Measurements from ENCODE around the gene MESD.

The MESD gene

GRCh38 chr15:80918196-80918783 is 71.3 kb downstream of the MESD start:
- H3K27ac ChIP-seq = no peak overlapping the region

DNA sequence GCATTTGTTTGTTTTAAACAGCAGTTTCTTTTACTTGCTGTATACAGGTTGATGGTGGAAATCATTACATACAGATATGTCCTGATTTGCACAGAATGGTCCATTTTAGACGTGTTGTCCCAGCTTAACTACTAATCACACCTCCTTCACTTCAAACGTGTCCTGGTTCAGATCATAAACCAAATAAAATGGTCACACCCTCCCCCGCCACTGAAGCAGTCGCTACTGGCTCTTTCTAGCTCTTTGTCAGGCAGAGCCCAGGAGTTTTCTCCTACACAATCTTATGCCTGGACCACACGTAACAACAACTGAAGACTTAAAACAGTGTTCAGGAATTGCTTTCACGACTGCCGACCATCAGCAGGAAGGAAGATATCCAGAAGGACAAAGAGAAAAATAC is 73.6 kb downstream of the MESD start:
- DNase-seq (ENCODE audit: low read depth, low spot score) = no peak
- H3K27ac ChIP-seq = no peak overlapping the region

More at GRCh38 chr15:80918196-80918783, 71.3 kb downstream of the MESD start:
- DNase-seq (ENCODE audit: low read depth, low spot score) = no peak

GRCh38 chr15:80915472-80915871 is 74.1 kb downstream of the MESD start:
- no peak for DNase-seq (ENCODE audit: low read depth, low spot score)
- H3K27ac ChIP-seq = no peak overlapping the region

DNA sequence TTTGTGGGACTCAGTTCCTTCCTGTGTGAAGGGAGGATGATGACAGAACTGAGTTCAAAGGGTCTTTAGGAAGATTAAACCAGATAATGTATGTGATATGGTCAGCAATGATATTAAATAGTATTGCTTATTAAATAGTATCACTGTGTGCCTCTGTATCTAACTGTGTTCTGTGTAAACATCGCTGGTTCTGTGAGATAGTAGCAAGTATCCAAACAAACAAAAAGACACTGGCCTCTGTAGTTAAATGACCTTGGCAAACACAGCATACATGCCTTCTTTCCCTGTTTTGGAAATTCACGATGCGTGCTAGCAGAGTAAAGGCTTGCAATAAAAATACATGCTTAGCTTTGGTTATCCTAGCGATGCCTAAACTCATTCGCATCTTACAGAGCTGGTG is 76.1 kb downstream of the MESD start:
- DNase-seq (ENCODE audit: low read depth, low spot score) = no peak
- H3K27ac ChIP-seq = no peak overlapping the region

GRCh38 chr15:80912673-80913072 is 76.9 kb downstream of the MESD start:
- no peak for DNase-seq (ENCODE audit: low read depth, low spot score)
- H3K27ac ChIP-seq = no peak overlapping the region

GRCh38 chr15:80911821-80912220 is 77.8 kb downstream of the MESD start:
- no peak for DNase-seq (ENCODE audit: low read depth, low spot score)
- no peak overlapping the region for H3K27ac ChIP-seq

- H3K27ac ChIP-seq = no peak overlapping the region
- peak; percentile 18 for DNase-seq (ENCODE audit: low read depth, low spot score)
Observed at GRCh38 chr15:80906159-80906766, 83.4 kb downstream of the MESD start.

GRCh38 chr15:80904998-80905397 is 84.6 kb downstream of the MESD start:
- no peak for DNase-seq (ENCODE audit: low read depth, low spot score)
- H3K27ac ChIP-seq = no peak overlapping the region

DNA sequence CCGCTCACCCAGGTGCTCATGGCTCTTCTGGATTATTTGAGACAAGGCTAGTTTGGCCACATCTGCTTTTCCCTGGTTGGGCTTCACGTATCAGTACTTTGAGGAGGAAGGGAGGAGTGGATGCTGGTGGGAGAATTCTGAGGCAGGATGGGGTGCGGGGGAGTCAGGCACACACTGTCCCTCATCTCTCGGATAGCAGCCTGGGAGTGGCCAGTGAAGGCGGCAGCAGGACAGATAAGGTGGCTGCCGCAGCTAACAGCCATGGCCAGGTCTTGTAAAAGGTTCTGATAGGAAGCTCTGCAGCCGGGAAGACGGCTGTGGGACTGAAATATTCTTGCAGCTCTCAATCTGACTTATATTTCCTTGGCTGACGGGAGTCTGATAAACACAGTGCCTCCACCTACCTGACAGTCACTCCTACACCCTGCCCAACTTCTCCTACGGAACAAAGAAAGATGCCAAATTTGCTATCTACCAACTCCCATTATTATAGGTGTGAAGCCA is 87.3 kb downstream of the MESD start:
- no peak overlapping the region for H3K27ac ChIP-seq
- no peak for DNase-seq (ENCODE audit: low read depth, low spot score)

DNA sequence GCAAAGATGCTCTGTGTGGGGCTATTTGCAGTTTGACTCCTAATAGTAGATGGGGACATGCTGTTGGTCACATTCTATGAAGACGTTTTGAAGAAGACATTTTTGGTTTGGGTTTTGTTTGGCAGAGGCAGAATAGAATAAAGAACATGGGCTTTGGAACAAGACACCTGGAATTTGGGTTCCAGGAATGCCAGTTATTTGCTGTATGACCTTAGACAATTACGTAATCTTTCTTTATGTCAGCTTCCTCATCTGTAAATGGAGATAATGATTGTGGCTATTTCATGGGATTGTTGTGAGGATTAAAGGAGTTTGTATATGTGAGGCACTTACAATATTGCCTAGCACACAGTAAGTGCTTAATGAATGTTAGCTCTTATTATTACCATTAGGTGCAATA is 91.6 kb downstream of the MESD start:
- DNase-seq (ENCODE audit: low read depth, low spot score) = no peak
- no peak overlapping the region for H3K27ac ChIP-seq

All from epithelial cell of prostate (primary cell).